HG02840 (cell line): Measurements from ENCODE around the gene NTRK3.

ENCODE experiments used
- ATAC-seq: cut with Tn5 transposase; IDR thresholded peaks from one replicate; pipeline ENCODE4 v1.9.1; 2021; ENCODE audit warnings: mild to moderate bottlenecking, moderate library complexity, moderate number of reproducible peaks; ENCODE audit not compliant: unreplicated experiment, low FRiP score

The NTRK3 gene

DNA sequence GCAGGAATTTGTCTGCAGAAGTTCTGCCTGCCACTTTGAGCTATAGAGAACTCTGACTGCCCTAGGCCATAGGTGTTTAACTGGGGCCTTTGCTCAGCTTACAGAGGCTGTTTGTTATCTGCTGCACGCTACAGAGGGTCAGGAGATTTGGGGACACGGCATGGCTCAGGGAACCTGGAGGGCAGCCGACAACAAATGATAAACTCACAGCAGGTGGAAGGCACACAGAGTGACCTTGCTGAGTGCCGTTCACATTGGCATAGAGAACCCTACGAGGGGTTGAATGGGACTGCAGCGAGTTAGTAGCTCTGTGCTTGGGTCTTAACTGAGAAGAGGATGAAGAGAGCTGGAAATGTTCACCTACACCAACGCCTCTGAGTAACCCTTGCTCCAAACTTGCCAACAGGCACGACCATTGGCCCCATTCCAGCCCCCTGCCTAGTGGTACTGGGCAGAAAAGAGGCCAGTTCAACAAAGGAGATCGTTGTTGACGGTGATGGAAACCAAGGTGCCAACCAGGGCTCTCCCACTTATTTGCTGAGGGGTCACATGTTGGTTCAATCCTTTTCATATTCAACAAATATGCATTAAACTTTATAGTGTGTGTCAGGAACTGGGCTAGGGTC, 301.1 kb downstream of the NTRK3 start:
- ATAC-seq, result no peak

DNA sequence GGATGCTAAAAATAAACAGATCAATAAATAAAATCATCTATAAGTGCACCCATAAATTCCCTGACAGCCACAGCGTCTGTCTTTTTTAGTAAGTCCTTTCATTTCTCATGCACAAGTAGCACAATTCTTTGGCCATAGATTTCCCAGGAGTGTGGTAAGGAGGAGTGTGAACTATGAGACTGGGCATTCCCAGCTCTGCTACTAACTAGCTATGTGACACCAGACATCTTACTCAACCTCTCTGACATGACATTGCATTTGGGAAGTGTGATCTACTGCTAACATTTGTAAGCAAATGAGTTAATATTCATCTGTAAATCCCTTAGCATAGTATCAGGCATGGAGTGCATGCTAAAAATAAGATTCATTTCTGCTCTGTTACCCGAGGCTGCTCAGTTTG, 301.7 kb downstream of the NTRK3 start:
- ATAC-seq, result no peak

DNA sequence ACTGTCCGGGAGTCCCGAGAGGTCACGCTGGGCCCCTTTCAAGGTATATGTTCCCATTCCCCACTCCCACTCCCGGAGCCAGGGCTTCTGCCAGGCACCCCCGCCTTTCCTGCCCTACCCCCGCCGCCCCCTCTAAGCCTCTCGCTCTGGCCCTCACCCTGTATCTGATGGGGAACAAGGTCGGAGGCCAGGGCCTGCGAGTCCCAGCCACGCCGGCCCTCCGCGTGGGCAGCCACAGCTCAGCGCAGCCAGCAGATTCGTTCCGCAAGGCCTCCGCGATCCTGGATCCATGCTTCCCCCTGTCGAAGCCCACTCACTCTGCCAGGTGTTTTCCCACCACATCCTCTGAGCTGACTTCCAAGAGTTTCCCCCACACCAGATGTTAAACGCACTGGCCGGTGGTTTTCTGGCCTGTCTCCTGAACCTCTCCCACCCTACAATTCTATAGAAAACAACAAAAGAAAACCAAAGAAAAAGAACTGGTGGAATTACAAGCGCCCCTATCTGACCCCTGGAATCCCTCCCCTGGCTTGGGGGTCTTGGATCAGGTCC, 303.7 kb downstream of the NTRK3 start:
- no peak for ATAC-seq

DNA sequence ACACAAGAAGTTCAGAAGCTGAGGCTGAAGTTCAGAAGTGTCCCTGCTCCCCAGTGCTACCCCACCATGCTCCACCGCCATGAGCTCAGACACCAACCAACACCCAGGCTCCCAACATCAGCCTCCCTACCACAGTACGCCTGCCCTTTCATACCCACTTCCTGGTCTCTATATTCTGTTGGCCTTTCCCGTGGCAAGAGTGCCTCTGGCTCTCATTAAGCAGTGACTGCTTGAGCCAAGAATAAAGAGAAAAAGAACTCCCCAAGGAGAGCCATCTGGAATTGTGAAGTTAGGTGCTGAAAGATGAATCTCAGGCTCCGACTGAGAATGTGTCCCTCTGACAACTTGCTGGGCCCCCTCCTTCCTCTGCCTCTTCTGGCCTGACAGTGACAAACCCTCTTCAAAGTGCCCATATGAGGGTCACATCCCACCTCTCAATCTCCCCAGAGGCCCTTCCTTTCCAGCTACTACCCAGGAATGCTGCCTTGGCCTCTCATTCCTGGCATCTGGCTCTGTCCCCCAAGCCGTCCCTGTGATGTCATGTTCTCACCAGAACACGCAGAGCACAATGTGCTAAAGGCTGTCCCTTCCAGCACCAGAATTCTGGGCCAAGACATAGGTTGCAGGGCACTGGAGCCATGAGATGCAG, 306.8 kb downstream of the NTRK3 start:
- no peak for ATAC-seq

DNA sequence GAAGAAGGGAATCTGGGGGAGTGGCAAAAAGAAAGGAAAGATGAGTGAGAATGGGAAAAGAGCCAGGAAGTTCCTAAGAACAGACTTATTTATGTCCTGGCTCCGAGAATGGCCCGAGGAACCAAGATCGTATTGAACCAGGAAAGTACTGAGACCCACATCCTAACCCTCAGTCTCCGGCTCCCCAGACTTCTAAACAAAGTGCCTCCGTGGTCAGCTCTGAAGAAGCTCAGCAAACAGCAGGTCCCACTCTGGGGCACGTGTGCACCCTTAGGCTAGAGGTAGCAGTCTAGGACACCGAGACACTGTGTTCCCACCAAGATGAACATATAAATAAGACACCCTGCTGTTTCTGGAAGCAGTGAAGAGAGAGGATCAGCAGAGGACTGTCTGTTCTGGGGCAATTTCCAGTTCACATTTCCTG, 307.4 kb downstream of the NTRK3 start:
- ATAC-seq, result no peak

DNA sequence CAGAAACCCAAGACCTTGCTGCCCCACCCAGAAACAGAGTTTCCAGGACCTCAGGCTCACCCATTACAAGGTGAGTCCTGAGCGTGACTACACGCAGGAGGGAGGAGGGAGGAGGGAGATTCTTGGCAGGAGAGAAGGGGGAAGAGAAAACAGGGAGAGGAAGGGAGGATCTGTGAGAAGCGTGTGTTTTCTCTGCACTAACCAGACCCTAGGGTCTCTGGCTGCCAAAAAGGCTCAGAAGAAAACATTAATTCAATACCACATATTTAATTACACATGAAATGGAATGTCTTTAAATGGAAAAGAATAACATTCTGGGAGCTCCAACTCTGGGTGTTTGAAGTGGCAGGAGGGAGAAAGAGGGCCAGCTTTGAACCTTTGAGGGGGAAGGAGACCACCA, 309.0 kb downstream of the NTRK3 start:
- ATAC-seq, result no peak

DNA sequence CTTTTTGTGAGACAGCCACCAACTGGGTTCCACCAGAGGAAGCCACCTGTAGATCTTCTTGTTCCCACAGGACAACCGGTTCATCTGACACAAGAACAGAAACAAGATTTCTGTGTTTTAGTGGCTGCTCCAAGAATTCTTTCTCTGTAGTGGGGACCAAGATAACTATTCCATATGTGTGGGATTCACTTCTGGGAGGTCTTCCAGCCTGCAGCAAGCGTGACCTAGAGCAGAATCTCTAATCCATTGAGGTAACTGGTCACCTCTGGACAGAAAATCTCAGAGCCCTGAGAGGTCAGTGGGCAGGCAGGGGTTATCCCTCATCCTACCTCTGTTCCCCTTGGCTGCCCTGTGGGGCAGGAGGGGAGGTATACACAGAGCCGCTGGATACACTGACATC, 311.3 kb downstream of the NTRK3 start:
- ATAC-seq, result no peak

DNA sequence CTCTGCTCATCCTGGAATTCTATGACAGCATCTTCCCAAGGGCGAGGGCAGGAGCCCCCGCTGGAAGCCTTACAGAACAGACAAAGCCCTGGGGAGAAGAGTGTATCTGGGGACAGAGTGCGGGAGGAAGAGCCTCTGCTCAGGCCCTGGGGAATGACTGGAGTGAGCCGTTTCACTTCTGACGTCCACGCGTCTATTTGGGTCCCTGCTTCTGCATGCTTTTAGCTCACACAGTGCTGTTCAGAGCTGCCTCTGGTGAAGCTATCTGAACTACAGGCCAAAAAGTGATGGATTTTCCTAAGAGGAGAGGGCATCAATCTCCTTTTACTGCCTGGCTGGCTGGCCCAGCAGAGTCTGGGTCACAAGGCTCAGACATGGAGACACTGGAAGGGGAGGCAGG, 311.8 kb downstream of the NTRK3 start:
- ATAC-seq, result no peak

DNA sequence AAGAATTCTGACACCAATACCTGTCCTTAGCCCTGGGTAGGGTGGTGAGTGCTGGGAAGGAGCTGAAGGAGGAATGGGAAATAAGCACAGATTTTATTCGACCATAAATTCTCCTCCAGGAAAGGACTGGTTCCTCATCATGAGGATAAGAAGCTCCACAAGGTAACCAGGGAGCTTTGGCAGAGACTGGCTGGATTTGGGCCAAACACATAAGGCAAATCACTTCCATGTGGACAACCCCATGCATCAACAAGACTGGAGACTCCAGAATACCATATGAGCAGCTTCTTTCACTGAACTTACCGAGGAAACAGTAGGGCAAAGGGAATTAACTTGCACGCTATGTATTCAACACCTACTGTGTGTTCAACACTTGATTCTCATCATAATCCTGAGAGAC, 312.5 kb downstream of the NTRK3 start:
- no peak for ATAC-seq

DNA sequence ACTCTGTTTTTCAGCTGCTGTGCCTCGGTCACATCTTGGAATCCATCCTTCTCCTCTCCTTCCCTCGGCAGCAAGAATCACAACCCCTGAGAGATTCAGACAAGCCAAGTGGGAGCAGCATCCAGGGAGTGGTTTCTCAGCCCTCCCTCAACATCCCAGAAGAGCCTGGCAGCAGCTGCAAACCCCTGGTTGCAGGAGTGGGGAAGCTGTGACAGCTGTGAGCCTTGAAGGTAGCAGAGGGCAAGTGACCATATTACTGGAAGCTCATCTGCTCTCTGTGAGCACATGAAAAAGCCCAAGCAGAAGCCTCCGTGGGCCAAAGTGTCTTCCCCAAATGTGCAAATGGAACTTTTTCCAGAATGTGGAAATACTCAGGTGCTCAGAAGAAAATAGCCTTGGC, 312.9 kb downstream of the NTRK3 start:
- no peak for ATAC-seq

DNA sequence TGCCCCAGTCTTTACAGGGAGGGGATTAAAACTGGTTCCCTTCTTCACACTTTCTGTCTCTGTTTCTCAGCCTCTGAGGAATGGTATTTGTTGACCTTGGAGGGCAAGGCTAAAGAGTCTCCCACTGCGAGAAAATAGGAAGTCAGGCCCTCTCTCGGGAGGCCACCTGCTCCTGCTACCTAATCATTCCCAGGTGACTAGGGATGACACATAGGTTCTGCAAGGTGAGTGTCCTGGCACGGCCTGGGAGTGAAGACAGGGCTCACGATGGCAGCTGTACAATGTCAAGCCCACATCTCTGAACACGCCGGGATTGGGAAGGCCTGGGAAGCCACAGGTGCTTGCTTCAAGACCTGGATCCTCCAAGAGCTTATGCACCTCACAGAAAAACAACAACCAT, 314.2 kb downstream of the NTRK3 start:
- no peak for ATAC-seq

DNA sequence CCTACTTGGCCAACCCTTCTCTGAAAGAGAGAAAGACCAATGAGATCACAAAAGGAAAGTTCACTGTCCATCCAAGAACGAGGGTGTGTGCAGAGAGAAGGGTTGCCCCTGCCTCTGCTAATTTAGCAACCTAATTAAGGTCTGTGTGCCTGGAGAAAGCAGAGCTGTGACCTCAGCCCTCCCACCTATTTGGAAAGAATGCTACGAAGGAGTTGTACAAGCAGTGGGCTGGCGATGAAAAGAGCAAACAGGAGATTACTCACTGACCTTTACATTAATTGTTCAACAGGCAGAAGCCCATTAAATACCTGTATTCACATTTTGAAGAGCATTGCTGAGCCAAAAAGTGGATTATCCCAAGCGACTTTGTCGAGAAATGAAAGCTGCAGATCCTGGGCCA, 314.9 kb downstream of the NTRK3 start:
- no peak for ATAC-seq

DNA sequence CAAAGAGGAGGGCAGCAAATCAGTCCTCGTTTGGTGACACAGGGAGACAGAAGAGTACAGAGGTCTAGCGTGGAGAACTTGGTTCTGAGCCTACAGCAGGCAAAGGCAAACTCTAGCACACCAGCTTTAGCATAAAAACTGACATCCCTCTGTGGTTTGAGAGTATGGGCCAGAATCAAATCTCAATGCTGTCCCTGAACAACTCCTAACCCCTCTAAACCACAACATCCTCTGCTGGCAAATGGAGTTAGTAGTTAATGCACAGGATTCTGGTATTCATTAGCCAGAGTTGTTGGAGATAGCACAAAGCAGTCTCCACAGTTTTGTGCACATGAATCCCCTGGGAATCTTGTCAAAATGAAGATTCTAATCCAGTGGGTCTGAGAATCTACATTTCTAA, 315.8 kb downstream of the NTRK3 start:
- ATAC-seq, result no peak

DNA sequence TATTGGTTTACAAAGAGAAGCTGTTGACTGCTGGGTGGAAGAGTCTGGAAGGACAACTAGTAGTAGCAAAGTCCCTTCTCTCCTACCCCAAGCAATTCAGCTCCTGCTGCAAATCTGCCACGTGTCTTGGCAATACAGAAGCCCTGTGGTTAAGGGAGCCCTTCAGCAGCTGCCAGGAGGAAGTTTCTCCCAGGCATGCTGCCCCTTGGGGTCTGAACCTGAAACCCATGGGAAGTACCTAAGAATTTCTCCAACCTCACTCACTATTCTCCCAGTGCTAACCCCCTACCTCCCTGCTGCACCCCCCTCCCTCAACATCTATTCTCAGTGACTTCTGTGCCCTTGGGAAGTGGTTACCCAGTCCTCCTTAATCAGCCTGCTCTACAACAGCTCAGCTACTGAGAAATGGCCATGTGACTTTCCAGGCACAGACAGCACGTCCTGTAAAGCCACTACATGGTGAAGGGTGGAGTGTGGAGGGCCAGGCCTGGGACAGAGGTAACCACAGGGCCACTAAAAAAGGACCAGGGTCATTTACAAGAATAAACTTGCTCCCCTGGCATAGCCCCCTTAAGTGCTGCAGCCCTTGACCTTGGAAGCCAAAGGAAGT, 316.6 kb downstream of the NTRK3 start:
- no peak for ATAC-seq

DNA sequence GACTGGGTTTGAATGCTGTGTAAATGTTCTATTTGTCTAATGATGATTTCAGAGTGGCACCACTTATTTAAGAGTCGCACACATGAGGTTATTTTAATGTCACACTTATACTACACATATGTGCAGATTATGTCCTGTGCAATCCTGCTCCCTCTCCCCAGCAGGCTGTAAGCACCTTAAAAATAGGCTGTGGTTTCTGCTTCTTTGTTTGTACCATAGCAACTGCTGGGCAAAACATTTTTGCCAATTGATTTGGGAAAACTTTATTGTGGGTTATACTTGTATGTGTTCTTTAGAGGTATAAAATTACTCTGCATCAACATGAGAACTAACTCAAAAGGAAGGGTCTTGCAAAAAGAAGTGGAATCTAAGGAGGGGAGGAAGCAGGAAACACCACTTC, 318.5 kb downstream of the NTRK3 start:
- ATAC-seq, result no peak

DNA sequence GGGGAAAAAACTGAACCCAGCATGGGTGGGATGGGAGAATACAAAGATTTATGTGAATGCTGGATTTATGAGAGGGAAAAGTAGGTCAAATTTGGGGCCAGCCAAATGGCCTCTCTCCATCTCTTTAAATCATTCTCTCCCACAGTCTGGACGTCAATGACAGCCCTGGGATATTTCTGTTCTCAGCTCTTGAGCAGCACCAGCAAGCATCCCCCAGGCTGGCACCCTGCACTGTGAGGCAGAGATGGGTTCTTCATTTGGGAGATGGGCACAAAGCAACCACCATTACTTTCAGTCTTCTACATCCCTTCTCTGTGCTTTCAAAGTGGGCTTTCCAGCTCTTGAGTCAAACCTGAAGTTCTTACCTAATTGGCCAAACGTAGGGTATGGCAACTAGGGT, 321.0 kb downstream of the NTRK3 start:
- no peak for ATAC-seq

DNA sequence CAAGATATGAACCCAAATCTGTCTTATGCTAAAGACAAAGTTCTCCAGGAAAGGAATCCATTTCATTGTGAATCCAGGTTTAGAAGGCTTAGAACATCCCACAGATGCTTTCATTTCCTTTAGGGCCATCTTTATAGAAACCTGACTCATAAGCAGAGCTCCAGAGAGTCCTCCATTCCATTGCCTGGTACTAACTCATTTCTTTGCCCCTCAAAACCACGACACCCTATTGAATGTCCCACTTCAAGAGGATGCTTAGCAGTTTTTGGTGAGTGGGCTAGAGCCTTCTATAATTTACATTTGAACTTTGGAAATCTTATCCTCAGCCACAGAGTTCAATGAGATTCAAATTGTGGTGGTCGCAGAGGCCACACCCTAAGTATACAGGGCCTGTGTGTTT, 325.0 kb downstream of the NTRK3 start:
- no peak for ATAC-seq

DNA sequence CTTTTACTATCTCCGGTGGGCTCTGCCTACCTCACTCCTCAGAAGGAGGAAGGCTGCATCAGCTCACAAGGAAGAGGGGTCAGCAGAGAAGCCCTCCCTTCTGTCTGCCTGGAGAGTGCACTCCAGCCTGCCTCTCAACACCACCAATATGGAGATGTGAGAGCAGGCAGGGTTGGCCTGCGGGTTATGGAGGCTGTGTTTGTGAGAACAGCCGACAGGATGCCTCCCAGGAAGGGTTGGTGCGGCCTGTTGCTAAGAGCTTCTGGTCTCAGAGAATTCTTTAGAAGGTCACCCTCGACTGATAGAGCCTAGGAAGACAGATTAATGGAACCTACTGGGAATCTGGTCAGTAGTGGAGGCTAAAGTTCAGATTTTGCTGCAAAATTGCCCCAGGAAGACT, 326.1 kb downstream of the NTRK3 start:
- ATAC-seq, result no peak

DNA sequence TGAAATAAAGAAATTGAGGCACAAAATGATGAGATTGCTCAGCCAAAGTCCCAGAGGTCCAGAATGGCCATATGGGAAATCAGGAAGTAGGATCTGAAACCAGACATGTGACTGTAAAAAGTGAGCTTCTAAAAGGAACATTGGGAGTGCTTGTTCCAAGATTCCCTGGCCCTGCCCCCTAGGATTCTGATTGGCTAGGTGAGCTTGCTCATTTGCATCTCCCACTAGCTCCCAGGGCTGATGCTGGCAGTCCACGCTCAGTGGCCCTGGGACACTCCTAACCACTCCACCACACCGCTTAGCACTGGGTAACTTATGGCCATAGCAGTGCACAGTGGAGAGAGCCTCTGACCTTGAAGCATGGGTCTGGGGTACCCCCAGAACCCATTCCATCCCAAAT, 326.7 kb downstream of the NTRK3 start:
- ATAC-seq, result no peak

DNA sequence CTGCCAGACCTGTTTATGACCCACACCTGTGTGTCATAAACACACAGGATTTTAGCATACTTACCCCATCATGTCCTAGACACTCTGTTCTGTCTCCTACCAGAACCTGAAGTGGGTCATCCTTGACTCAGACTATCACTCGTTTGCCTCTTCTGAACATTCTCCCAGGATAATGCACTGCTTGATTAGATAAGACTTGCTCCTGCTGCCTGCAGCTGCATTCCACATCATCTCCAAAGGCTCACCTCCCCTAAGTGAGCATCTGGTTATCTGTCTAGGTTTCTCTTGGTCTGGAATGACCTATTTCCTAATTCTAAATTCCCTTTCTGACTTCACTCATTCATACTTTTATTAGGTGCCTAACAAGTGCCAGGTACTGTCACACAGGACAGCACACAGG, 332.1 kb downstream of the NTRK3 start:
- ATAC-seq, result no peak

DNA sequence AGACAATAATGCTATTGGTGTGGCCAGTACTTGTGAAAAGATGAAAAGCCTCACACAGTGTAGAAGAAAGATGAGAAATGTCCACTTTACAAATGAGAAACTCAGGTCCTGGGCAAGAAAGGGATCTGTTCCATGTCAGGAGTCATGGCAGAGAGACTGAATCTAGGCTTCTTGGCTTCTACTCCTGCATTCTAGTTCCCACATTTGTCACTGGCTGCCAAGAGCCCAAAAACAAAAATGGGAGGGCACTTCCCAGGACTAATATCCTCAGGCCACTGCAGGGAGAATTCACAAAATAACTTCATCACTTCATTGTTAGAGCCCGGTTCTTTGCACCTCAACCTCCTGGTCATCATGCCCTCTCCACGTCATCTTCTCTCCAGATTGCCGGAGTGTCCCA, 337.5 kb downstream of the NTRK3 start:
- ATAC-seq, result no peak

DNA sequence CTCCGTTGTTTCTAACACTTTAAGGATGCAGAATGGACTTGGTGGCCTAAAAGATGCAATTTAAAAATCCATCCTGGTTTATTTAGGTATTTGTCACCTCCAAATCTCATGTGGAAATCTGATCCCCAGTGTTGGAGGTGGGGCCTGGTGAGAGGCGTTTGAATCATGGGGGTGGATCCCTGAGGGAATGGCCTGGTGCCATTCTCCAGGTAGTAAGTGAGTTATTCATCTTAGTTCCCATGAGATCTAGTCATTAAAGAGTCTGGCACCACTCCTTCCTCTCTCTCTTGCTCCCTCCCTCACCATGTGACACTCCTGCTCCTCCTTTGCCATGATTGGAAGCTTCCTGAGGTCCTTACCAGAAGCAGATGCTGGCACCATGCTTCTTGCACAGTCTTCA, 339.1 kb downstream of the NTRK3 start:
- no peak for ATAC-seq
